ENCODE measurements around the gene PACSIN2. TPM values are rescaled to one million over a fixed set of nuclear protein-coding genes. Genes with fewer than 3 reads are reported as not detected.

PACSIN2 gene
- total RNA-seq, 3 donors from 2014 or later = 43.8 to 82.7 (median 72.4) TPM

DNA sequence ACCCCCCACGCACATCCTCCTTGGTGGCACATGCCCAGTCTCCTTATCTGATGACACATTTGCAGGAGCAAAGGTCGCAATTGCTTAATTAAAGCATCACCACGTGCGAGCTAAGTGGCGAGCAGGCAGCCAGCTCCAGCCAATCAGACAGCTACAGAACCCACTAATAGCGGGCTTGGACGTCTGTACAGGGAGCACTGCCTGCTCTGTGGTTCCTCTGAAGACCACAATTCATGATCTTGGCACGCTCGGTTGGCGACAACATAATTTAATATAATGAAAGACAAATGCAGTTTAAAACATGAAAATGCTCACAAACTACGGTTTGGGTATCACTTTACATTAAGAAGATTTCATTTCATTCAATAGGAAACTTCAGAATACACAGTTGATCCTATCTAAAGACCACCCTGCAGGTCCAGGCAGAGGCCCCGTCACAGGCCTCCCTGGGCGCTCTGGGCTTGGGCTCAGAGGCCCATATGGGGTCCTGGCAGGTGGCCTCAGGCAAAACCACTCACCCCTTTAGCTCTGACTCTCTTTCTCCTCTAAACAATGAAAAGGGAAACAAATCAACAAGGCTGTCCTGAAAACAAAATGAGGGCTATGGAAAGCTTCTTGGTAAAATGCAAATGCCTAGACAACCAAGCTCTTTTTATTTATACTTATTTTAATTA is 10.4 kb downstream of the PACSIN2 start:
- Histone ChIP-seq H3K27me3 (no peaks in the 10 kb centered on the region), H3K27ac (no peak overlapping the region), H3K4me3 (no peak overlapping the region), H3K9me3 (no peaks in the 10 kb centered on the region), H3K4me1 (peaks cover 2 to 10% of the 10 kb centered on the region in 2 donors), H3K36me3 (no peaks in the 10 kb centered on the region)
- DNase-seq (ENCODE audit: low spot score in 2 of 2) = no peak
- intact Hi-C loops (cut with DNase I; ENCODE audit: low total_unique reads) = no loop called here
- TF ChIP-seq CTCF (IDR thresholded peaks at IDR 0.05) (no peak), POLR2A (IDR thresholded peaks at IDR 0.05) (no peak), POLR2AphosphoS5 (IDR thresholded peaks at IDR 0.05) (no peak)

- intact Hi-C loops (cut with DNase I; ENCODE audit: low total_unique reads) = no loop called here
- Histone ChIP-seq H3K4me3 (no peak overlapping the region), H3K27ac (peak overlapping the region; percentile 52 to 69), H3K27me3 (no peaks in the 10 kb centered on the region), H3K4me1 (peaks cover 0 to 17% of the 10 kb centered on the region in 2 donors), H3K36me3 (no peaks in the 10 kb centered on the region), H3K9me3 (no peaks in the 10 kb centered on the region)
- DNase-seq (ENCODE audit: low spot score in 2 of 2) = no peak
- TF ChIP-seq POLR2AphosphoS5 (IDR thresholded peaks at IDR 0.05) (no peak), CTCF (IDR thresholded peaks at IDR 0.05) (no peak), POLR2A (IDR thresholded peaks at IDR 0.05) (no peak)
Observed at GRCh38 chr22:43002202-43002586, 12.8 kb downstream of the PACSIN2 start.

DNA sequence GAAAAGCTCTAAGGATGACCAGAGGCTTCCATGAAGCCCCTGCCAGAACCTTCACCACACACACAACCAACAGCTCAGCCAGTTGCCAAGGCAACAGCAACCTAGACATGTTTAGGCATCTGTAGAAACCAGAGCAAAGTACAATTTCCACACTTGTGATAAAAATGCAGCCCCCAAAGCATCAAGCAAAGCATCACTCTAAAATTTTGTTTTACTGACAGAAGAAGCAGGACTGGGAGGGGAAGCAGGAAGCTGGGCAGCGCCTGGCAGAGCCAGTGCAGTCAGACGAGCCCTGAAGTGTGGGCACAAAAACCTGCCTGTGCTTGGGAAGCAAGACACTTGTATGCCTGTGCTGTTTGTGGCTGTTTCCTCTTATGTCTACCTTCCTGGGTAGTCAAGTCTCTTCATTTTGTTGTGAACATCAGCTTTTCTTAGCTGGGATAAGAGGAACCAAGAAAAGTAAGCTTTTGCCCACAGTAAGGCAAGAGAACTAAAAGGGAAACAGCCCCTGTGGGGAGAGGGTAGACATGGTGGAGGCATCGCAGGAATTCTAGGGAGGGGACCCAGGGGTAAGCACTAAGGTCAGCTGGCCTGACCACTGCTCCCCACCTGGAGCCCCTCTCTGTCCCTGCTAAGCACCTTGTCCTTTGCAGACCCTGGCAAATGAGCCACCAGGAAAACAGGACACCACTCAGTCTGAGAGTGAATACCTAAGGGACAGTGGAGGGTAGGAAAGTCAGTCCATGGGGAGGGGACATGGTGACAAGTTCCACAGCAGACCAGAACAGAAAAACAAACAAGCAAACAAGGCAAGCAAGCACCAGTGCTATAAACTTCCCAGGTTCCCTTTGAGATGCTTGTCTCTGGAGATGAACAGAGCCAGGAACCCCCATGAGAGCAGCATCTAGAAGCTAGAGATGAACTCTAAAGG is 13.4 kb downstream of the PACSIN2 start:
- Histone ChIP-seq H3K27ac (peak overlapping the region; percentile 52 to 69), H3K9me3 (no peaks in the 10 kb centered on the region), H3K36me3 (no peaks in the 10 kb centered on the region), H3K4me1 (peaks cover 6 to 23% of the 10 kb centered on the region in 2 donors), H3K4me3 (no peak overlapping the region), H3K27me3 (no peaks in the 10 kb centered on the region)
- intact Hi-C loops (cut with DNase I; ENCODE audit: low total_unique reads) = no loop called here
- TF ChIP-seq CTCF (IDR thresholded peaks at IDR 0.05) (no peak), POLR2A (IDR thresholded peaks at IDR 0.05) (no peak), POLR2AphosphoS5 (IDR thresholded peaks at IDR 0.05) (no peak)
- DNase-seq (ENCODE audit: low spot score in 2 of 2) = no peak

DNA sequence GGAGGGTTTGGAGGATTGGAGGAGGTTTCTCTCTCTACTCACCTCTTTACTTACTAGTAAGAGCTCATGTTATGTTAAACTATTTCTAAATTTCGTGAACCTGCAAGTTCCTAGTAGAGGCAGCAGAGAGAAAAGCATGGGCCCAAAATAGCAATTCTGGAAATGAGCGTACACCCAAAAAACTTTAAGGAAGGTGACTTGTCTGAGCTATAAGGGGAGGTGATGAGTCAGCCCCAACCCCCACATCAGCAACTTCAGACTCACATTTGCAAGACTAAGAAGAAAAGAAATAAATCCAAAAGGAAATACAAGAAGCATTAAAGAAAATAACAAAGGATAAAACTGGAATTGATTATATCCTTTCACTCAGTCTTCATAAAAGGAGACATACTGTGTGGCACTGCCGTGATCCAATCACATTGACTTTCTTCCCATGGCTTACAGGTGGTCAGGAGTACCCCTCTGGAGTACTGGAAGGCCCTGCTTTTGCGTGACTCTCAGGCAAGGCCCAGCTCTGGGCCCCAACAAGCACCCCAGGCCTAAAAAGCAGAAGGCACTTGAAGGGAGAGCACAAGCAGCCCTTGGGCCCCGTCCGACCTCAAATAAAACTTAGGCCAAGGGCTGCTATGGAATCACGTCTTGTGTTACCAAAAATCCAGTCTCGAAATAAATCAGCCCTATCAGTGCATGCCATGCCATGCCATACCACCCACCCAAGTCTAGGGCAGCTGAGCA is 14.3 kb downstream of the PACSIN2 start:
- no peaks in the 10 kb centered on the region for H3K36me3 ChIP-seq
- peak overlapping the region; percentile 16 to 52 for H3K27ac ChIP-seq
- TF ChIP-seq POLR2A (IDR thresholded peaks at IDR 0.05) = no peak
- no peak for TF ChIP-seq CTCF (IDR thresholded peaks at IDR 0.05)
- TF ChIP-seq POLR2AphosphoS5 (IDR thresholded peaks at IDR 0.05) = no peak
- DNase-seq (ENCODE audit: low spot score in 2 of 2) = no peak
- no peak overlapping the region for H3K4me3 ChIP-seq
- no peaks in the 10 kb centered on the region for H3K27me3 ChIP-seq
- intact Hi-C loops (cut with DNase I; ENCODE audit: low total_unique reads) = no loop called here
- H3K9me3 ChIP-seq = no peaks in the 10 kb centered on the region
- peaks cover 8 to 27% of the 10 kb centered on the region in 2 donors for H3K4me1 ChIP-seq

All from breast epithelium (tissue), 4 donors.